ENCODE measurements around the gene CNNM1.
A peak's percentile ranks its signal among the peaks of the same experiment; 100 is the strongest.

The CNNM1 gene

DNA sequence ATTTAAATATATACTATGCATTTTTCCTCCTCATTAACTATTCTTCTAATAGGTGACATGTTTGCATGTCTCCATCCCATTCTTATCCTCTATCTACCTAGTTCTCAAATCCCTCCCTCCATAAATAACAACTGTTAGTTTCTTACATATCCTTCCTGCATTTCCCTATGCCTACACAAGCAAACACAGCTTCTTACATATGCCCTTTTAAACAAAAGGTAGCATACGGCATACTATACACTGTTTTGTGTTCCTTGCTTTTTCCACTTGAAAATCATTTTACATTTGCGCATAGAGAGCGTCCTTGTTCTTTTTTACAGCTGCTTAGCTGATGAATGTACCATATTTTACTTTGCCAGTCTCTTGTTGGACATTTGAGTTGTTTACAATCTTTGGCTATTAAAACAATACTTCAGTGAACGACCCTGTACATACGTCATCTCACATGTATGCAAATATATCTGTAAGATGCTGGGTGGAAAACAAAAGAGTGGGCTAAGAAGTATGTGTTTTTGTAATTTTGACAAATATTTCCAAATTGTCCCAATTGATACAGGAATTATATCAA lies 93.5 kb downstream of the CNNM1 start:
- DNase-seq = no peak

DNA sequence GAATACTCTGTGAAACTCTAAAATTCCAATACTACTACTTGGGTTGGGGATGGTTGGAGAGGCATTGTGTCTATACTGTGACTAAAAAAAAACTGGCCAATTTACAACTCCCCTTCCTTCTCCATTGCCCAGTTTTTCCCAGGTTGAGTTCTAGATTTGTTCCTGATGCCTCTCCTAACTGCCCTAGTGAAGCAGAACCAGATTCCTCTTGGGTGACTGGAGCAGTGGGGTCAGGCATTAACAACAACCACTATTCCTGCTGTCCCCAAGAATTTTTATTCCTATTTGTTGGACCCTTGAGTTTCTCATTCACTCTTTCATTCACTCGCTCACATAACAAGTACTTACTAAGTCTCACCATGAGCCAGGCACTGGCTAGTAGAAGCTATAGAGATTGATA lies 95.5 kb downstream of the CNNM1 start:
- DNase-seq = no peak

DNA sequence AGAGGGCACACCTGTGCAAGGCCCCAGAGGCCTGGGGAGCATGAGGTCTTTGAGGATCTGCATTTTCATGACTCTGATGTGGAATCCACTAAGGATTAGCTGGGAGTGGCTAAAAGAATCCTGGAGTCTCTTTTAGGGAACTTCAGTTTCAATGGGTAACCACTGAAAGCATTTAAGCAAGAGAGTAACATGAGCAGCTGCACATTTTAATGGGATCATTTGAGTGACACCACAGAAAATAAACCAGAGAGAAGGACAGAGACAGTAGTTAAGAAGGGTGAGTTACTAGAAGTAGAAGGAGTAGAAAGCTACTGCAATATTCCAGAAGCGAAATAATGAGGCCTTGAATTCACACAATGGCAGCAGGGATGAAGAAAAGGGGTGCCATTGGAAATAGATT lies 96.0 kb downstream of the CNNM1 start:
- no peak for DNase-seq

DNA sequence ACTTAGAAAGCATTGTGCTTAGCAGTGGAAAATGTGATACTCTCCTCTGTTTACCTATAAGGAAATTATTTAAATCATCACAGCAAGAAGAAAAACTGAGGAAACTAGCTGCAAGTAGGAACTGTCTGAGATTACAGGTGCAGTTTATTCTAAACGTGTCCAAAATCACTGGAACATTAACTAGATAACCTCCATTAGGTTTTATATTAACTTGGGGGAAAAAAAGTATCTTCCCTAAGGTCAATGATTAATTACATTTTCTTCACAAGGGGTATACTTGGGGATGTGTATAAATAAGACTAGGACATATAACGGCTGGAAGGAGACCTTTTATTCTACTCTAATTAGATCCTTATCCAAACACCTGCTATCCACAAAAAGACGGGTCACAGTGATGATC lies 97.5 kb downstream of the CNNM1 start:
- no peak for DNase-seq

GRCh38 chr10:99427566-99428190 lies 98.5 kb downstream of the CNNM1 start:
- no peak for DNase-seq

DNA sequence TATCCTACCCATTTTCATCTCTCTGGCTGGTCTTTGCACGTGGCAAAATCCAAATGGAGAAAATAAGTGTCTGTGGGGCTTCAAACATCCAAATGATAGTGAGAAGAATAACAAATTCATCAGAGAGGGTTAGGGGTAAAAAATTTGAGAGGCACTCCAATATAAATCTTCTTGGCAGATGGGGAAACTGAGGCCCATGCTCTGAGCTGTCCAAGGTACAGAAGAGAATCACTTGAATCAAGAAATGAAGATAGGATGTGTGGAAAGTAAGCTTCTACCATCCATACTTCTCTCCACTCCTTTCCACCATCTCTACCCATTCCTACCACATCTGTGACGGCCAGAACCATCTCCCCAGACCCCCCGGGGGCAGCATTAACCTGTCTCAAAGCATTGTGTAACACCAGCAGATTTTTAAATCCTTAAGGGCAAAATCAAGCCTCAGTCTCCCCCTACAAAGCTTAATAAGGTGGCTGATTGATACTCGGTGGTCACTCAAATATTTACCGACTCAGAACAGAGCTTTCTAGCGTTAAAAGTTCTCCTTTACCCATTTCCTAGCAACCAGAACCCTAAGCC lies 100.5 kb downstream of the CNNM1 start:
- DNase-seq = no peak

- DNase-seq = no peak
These were observed 100.9 kb downstream of the CNNM1 start for GRCh38 chr10:99430116-99430450.

GRCh38 chr10:99430451-99431189 lies 101.5 kb downstream of the CNNM1 start, which contains the start of gene GOT1:
TSS of gene GOT1 (minus strand) at chr10:99430624. CDS start at chr10:99430565, 59 bp downstream.
- peak; percentile 97 for DNase-seq

GRCh38 chr10:99431190-99431760 lies 102.1 kb downstream of the CNNM1 start:
- DNase-seq = no peak

DNA sequence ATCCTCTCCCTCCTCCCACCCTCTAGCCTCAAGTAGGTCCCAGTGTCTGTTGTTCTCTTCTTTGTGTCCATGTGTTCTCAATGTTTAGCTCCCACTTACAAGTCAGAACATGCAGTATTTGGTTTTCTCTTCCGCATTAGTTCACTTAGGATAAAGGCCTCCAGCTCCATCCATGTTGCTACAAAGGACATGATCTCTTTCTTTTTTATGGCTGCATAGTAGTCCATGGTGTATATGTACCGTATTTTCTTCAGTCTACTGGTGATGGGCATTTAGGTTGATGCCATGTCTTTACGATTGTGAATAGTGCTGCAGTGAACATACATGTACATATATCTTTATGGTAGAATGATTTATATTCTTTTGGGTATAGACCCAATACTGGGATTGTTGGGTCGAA lies 102.9 kb downstream of the CNNM1 start:
- no peak for DNase-seq

DNA sequence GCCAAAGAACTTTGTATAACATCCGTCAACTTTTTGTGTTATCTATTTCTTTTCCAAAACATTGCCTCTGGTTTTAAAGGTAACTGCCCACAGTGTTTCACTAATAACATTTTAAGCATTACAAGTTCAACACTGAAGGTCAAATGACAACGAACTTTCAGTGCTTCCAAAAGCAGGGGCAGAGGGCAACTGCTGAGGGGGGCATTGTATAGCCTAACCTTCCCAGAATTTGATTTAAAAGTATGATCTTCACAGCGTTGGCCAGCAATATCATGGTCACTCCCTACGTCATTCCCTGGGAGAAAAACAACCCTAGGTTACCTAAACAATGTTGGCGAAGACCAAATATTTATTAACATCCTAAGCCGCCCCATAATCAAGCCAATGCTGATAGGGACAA lies 103.7 kb downstream of the CNNM1 start:
- DNase-seq = no peak

- DNase-seq = no peak
These were observed 104.3 kb downstream of the CNNM1 start for GRCh38 chr10:99433378-99434020.

DNA sequence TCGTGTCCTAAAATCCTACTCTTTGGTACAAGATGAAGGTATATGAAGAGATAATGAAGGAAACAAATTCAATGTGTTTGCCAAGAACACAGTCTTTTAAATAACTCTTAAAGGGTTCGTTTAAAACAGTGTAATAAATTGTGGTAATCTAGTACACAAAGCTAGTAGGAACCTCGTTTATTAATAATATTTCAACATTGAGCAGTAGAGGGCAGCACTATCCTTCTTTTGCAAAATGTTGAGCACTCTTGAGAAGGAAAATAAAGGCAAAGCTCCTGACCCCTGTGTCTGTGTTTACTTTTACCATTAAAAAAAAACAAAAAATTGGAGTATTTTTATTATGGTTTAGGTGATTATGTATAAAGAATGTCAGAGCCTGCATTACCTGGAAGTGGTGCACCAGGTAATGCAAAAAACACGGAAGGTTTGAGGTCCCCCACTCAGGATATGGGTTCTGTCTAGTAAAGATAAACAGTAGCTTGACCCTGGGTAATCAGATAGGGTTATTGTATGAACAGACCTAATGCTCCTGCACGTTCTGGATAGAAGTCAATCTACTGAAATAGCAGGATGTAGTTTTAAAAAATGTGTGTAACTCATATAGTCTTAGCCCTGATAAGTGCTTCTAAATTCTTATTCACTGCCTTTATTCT lies 107.0 kb downstream of the CNNM1 start:
- DNase-seq = peak; percentile 47

DNA sequence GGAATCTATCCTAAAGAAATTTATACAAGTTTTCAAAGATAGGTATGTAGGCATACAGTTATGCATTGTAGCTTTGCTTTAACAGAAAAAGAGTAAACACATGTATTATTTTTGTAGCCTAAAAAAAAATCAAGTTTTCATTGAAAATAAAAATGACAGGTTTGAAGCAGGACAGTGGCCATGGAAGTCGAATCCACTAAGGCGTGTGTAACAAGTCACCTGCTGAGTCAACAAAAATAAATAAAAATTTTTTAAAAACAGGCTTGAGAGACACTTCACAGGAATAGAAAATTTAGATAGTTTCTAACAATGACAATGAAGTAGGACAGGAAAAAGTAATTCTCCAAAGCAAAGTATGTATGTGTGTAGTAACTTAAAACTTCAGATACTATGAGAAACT lies 109.7 kb downstream of the CNNM1 start:
- no peak for DNase-seq

- DNase-seq = no peak
These were observed 113.2 kb downstream of the CNNM1 start for GRCh38 chr10:99442394-99442793.

GRCh38 chr10:99443500-99443899 lies 114.3 kb downstream of the CNNM1 start:
- DNase-seq = no peak

Data from NCI-H1694 treated with DMSO at 0.1 percent for 48 hours (cell line).